GM18907 (cell line): ENCODE data around the gene METTL26.

Experiments
- ATAC-seq: cut with Tn5 transposase; IDR thresholded peaks from one replicate; pipeline ENCODE4 v1.9.1; 2021; ENCODE audit warnings: mild to moderate bottlenecking, moderate library complexity; ENCODE audit not compliant: unreplicated experiment

METTL26 gene

GRCh38 chr16:636206-637080, at the start of gene METTL26:
Gene METTL26 (minus strand): TSS chr16:636305. CDS start chr16:636290, 15 bp downstream.
- peak; percentile 69 for ATAC-seq

DNA sequence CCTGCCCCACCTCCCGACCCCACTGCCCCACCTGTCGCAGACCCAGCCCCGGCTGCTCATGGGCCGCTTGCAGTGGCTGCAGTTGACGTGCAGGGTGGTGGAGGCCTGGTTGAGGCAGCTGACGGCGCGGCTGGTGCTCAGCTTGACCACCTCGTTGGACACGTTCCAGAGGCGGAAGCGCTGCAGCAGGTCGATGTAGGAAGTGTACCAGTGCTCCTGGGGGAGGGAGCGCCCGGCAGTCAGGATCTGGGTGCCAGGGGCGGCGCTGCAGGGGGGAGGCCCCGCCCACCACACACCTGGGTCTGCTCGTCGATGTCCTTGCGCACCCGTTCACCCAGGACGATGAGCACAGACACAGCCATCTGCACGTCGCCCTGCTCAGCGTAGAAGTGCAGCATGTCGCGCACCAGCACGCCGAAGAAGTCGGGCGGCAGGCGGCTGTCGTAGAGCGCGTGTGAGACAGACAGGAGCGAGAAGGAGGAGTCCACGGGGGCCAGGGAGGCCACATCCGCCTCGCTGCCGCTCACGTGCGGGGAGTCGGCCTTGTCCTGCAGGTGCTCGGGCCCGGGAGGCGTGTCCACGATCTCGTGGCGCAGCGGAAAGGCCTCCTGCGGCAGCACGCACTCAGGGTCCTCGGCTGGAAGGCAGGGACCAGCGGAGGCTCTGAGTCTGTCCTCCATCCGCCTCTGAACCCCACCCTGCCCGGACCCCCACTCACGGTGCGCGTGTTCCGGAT, 49.0 kb upstream of the METTL26 start:
- no peak for ATAC-seq

GRCh38 chr16:684071-684794, 48.1 kb upstream of the METTL26 start, which contains the start of gene JMJD8:
Gene JMJD8 (minus strand): TSS chr16:684334. CDS start chr16:684319, 15 bp downstream.
- ATAC-seq = peak; percentile 59

DNA sequence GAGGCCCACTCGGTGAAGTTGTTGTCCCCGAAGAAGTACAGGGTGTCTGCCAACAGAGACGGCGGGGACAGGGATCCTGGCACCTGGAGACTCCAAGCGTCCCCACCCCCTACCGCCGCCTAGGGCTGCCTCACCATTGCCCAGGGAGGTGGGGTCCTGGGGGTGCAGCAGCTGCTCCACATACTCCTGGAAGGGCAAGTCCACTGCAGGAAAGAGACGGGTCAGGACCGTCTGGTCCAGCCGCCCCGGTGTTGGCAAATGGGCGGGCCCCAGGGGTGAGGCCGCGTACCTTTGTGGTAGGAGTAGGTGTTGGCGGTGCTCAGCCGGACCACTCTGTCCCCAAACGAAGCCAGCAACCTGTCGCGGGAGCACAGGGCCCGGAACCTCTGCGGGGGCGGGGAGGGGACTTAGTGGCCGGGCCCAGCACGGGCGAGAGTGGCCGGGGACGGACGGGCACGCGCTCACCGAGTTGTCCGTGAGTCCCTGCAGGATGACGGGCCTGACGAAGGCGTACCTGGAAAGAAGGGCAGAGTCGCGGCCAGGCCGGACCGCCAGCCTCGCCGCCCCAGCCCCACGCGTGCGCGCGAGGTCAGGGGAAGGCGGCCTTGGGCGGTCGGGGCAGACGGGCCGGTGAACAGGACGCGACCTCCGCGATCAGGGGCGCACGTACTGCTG, 47.4 kb upstream of the METTL26 start:
- no peak for ATAC-seq

- ATAC-seq = no peak
Observed at GRCh38 chr16:682493-683395, 46.6 kb upstream of the METTL26 start.

GRCh38 chr16:681746-682427, 45.8 kb upstream of the METTL26 start:
- no peak for ATAC-seq

GRCh38 chr16:680967-681745, 45.1 kb upstream of the METTL26 start:
- no peak for ATAC-seq

GRCh38 chr16:680625-680945, 44.5 kb upstream of the METTL26 start:
- no peak for ATAC-seq

- ATAC-seq = peak; percentile 30
Observed at GRCh38 chr16:679814-680624, 43.9 kb upstream of the METTL26 start, which contains the start of gene STUB1. Gene STUB1 (plus strand): TSS chr16:680410. CDS start chr16:680526, 116 bp downstream.

DNA sequence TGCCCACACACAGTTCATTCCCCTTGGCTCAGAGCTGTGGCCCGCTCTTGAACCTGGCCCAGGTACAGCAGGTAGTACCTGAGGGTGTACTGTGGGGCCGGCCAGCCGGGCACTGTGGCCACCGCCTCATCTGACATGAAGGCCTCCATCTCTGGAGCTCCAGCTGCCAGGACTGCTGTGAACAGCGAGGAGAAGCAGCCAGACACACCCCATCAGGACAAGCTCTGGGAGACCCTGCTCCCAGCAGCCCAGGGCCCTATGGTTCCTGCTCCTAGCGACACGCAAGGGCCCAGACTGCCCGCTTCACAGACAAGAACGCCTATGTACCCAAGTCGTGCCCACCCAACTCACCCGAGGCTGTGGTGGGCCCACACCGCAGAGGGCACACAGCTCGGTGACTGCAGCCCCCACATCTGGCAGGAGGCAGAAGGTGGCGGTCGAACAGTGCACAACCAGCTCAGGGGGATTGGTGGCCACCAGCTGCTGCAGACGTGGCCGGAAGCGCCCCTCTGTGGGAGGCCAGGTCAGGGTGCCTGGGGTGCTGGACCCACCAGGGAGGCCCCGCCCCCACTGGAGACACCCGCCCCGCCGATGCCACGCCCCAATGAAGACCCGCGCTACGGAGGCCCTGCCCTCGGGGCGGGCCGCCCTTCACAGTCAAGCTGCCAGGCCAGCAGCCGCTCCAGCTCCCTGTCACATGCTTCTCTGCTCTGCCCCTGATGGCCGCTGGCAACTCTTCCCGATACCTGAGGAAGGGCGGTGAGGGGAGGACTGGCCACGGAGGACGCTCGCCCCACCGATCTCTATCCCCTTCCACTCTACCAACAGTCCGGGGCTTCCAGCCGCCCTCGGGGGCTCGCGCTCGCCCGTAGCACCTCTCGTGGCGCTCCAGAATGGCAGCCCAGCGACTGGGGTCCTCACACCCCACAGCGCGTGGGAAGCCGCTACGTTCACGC, 43.0 kb upstream of the METTL26 start:
- ATAC-seq = peak; percentile 13

DNA sequence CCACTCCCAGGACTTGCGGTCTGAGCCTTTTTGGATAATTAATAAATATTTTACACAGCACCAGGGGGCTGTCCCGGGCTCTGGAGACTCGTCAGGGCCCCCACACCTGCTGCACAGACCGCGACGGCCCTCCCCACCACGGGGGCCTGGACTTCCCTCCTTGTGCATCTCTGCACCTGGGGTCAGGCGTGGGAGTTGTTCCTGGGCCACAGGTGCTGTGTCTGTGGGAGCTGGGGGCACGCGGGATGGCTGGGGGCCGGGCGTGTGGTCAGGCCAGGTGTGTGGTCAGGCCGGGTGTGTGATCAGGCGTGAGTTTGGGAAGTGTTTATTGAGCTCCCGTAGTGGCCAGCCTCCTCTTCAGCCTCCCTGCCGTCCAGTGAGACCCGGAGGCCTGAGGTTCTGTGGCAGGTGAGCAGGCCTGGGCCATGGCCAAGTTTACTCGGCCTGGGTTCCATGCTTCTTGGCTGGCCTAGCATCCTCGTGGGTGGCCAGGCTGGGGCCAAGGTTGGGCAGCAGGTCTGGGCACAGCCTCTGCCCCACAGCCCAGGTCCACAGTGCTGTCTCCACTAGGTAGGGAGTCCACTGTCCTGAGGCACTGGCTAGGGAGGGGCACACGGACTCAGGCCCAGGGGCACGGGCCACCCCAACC, 42.2 kb upstream of the METTL26 start:
- no peak for ATAC-seq

- no peak for ATAC-seq
Observed at GRCh38 chr16:677316-678190, 41.4 kb upstream of the METTL26 start.

- ATAC-seq = no peak
Observed at GRCh38 chr16:676913-677312, 40.8 kb upstream of the METTL26 start.

- ATAC-seq = no peak
Observed at GRCh38 chr16:676565-676902, 40.4 kb upstream of the METTL26 start.
